Stimulated activated CD8-positive, alpha-beta memory T cell treated with anti-CD3 and anti-CD28 coated beads, Interleukin-15, amount 100 ng/mL, for 1 hour (primary cell): ENCODE data around the gene LPP.

ENCODE experiments used
- DNase-seq: peaks from one replicate; pipeline ENCODE4 v3.0.0-alpha.2; 2020; ENCODE audit warnings: low read depth

The LPP gene

GRCh38 chr3:188877381-188877780, 723.4 kb downstream of the LPP start:
- DNase-seq, result no peak

GRCh38 chr3:188878076-188878475, 724.1 kb downstream of the LPP start:
- no peak for DNase-seq

GRCh38 chr3:188881954-188882641, 728.1 kb downstream of the LPP start:
- no peak for DNase-seq

- no peak for DNase-seq
These were observed 730.5 kb downstream of the LPP start for GRCh38 chr3:188884299-188885043.

GRCh38 chr3:188888321-188889053, 734.5 kb downstream of the LPP start:
- DNase-seq, result no peak

GRCh38 chr3:188889054-188889491, 735.1 kb downstream of the LPP start:
- DNase-seq, result no peak

- no peak for DNase-seq
These were observed 736.8 kb downstream of the LPP start for GRCh38 chr3:188890572-188891270.

- DNase-seq, result no peak
These were observed 745.9 kb downstream of the LPP start for GRCh38 chr3:188899881-188900280.

GRCh38 chr3:188900421-188900951, 746.5 kb downstream of the LPP start:
- no peak for DNase-seq

GRCh38 chr3:188901126-188901525, 747.2 kb downstream of the LPP start:
- DNase-seq, result no peak

- no peak for DNase-seq
These were observed 747.8 kb downstream of the LPP start for GRCh38 chr3:188901671-188902287.

- DNase-seq, result no peak
These were observed 750.7 kb downstream of the LPP start for GRCh38 chr3:188904670-188905069.

GRCh38 chr3:188905547-188905946, 751.6 kb downstream of the LPP start:
- DNase-seq, result no peak

- DNase-seq, result no peak
These were observed 752.3 kb downstream of the LPP start for GRCh38 chr3:188906236-188906635.

GRCh38 chr3:188908002-188908850, 754.3 kb downstream of the LPP start:
- DNase-seq, result no peak

GRCh38 chr3:188911026-188911850, 757.3 kb downstream of the LPP start:
- no peak for DNase-seq

- DNase-seq, result no peak
These were observed 759.1 kb downstream of the LPP start for GRCh38 chr3:188913084-188913483.

- no peak for DNase-seq
These were observed 760.6 kb downstream of the LPP start for GRCh38 chr3:188914552-188914951.

- no peak for DNase-seq
These were observed 761.2 kb downstream of the LPP start for GRCh38 chr3:188915127-188915526.

- DNase-seq, result no peak
These were observed 763.0 kb downstream of the LPP start for GRCh38 chr3:188916934-188917401.
